ENCODE results near the gene NHS. TPM values are rescaled to one million over a fixed set of nuclear protein-coding genes. Genes with fewer than 3 reads are reported as not detected.

NHS gene
- total and polyA plus RNA-seq, 4 experiments from 2014 or later, result 0.09 to 0.67 TPM; not detected in 2

- no peaks in the 10 kb centered on the region for H3K27me3 ChIP-seq (ENCODE audit: insufficient read depth, low read length)
- Mint-ChIP-seq H3K27ac (no peak overlapping the region), H3K9me3 (peaks cover 0 to 1% (median 0%) of the 10 kb centered on the region in 8 donors), H3K4me1 (peaks cover 0 to 4% (median 3%) of the 10 kb centered on the region in 4 donors), H3K4me3 (no peak overlapping the region), H3K27me3 (no peaks in the 10 kb centered on the region), H3K36me3 (no peaks in the 10 kb centered on the region)
- H3K36me3 ChIP-seq (ENCODE audit: insufficient read depth, low read length), result no peaks in the 10 kb centered on the region
- no peaks in the 10 kb centered on the region for H3K4me1 ChIP-seq (ENCODE audit: insufficient read depth, low read length)
- intact Hi-C loops (cut with micrococcal nuclease), result no loop called here
- no peak overlapping the region for H3K4me3 ChIP-seq (ENCODE audit: low read length in 2 of 2)
- H3K9me3 ChIP-seq (ENCODE audit: control insufficient read depth in 1 of 2, low read length in 2 of 2), result no peaks in the 10 kb centered on the region
- DNase-seq, result no peak
- ChIA-PET POLR2A (ENCODE audit: partially characterized antibody) (no interaction called here), CTCF (ENCODE audit: partially characterized antibody) (no interaction called here)
- H3K27ac ChIP-seq (ENCODE audit: low read depth, low read length), result no peak overlapping the region
Observed at GRCh38 chrX:17592117-17592516, 217.1 kb downstream of the NHS start.

DNA sequence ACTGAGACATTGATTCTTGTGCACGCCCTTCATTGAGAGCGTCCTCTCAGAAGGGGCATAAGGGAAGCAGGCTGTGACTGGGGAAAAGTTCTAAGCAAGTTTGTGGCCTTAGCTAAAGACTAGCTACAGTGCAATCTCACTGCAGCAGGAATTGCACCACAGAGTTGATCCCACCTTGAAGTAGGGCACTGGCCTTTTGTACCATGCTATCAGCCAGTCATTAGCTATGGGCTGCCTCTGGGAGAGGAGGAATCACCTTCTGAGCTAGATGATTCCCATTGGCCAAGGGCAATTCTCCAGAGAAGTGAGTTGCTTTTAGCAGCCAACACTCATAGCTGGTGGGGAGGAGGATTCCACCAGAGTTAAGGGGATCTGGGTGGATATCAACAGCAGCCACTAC, 219.7 kb downstream of the NHS start:
- Histone ChIP-seq H3K27me3 (ENCODE audit: insufficient read depth, low read length) (no peaks in the 10 kb centered on the region), H3K4me3 (ENCODE audit: low read length in 2 of 2) (no peak overlapping the region), H3K9me3 (ENCODE audit: control insufficient read depth in 1 of 2, low read length in 2 of 2) (no peaks in the 10 kb centered on the region), H3K36me3 (ENCODE audit: insufficient read depth, low read length) (no peaks in the 10 kb centered on the region), H3K4me1 (ENCODE audit: insufficient read depth, low read length) (no peaks in the 10 kb centered on the region), H3K27ac (ENCODE audit: low read depth, low read length) (no peak overlapping the region)
- ChIA-PET POLR2A (ENCODE audit: partially characterized antibody) (no interaction called here), CTCF (ENCODE audit: partially characterized antibody) (no interaction called here)
- H3K36me3 Mint-ChIP-seq, result no peaks in the 10 kb centered on the region
- peaks cover 0 to 1% (median 0%) of the 10 kb centered on the region in 8 donors for H3K9me3 Mint-ChIP-seq
- H3K4me1 Mint-ChIP-seq, result peaks cover 0 to 4% (median 3%) of the 10 kb centered on the region in 4 donors
- intact Hi-C loops (cut with micrococcal nuclease), result no loop called here
- no peaks in the 10 kb centered on the region for H3K27me3 Mint-ChIP-seq
- no peak for DNase-seq
- H3K4me3 Mint-ChIP-seq, result no peak overlapping the region
- no peak overlapping the region for H3K27ac Mint-ChIP-seq

GRCh38 chrX:17595456-17596035, 220.5 kb downstream of the NHS start:
- no peak overlapping the region for H3K4me3 ChIP-seq (ENCODE audit: low read length in 2 of 2)
- no peak overlapping the region for H3K27ac Mint-ChIP-seq
- H3K36me3 Mint-ChIP-seq, result no peaks in the 10 kb centered on the region
- no peaks in the 10 kb centered on the region for H3K27me3 Mint-ChIP-seq
- ChIA-PET POLR2A (ENCODE audit: partially characterized antibody) (no interaction called here), CTCF (ENCODE audit: partially characterized antibody) (no interaction called here)
- no peak overlapping the region for H3K27ac ChIP-seq (ENCODE audit: low read depth, low read length)
- H3K9me3 Mint-ChIP-seq, result peaks cover 0 to 1% (median 0%) of the 10 kb centered on the region in 8 donors
- no peaks in the 10 kb centered on the region for H3K9me3 ChIP-seq (ENCODE audit: control insufficient read depth in 1 of 2, low read length in 2 of 2)
- no peak overlapping the region for H3K4me3 Mint-ChIP-seq
- H3K4me1 Mint-ChIP-seq, result peaks cover 0 to 4% (median 3%) of the 10 kb centered on the region in 4 donors
- no peaks in the 10 kb centered on the region for H3K36me3 ChIP-seq (ENCODE audit: insufficient read depth, low read length)
- no peak for DNase-seq
- no peaks in the 10 kb centered on the region for H3K27me3 ChIP-seq (ENCODE audit: insufficient read depth, low read length)
- H3K4me1 ChIP-seq (ENCODE audit: insufficient read depth, low read length), result no peaks in the 10 kb centered on the region
- intact Hi-C loops (cut with micrococcal nuclease), result no loop called here

- Histone ChIP-seq H3K27me3 (ENCODE audit: insufficient read depth, low read length) (no peaks in the 10 kb centered on the region), H3K4me3 (ENCODE audit: low read length in 2 of 2) (no peak overlapping the region), H3K4me1 (ENCODE audit: insufficient read depth, low read length) (no peaks in the 10 kb centered on the region), H3K36me3 (ENCODE audit: insufficient read depth, low read length) (no peaks in the 10 kb centered on the region), H3K27ac (ENCODE audit: low read depth, low read length) (no peak overlapping the region), H3K9me3 (ENCODE audit: control insufficient read depth in 1 of 2, low read length in 2 of 2) (no peaks in the 10 kb centered on the region)
- Mint-ChIP-seq H3K4me3 (no peak overlapping the region), H3K9me3 (peaks cover 0 to 2% (median 0%) of the 10 kb centered on the region in 8 donors), H3K27ac (no peak overlapping the region), H3K4me1 (peaks cover 0 to 4% (median 3%) of the 10 kb centered on the region in 4 donors), H3K27me3 (no peaks in the 10 kb centered on the region), H3K36me3 (no peaks in the 10 kb centered on the region)
- intact Hi-C loops (cut with micrococcal nuclease), result no loop called here
- ChIA-PET POLR2A (ENCODE audit: partially characterized antibody) (no interaction called here), CTCF (ENCODE audit: partially characterized antibody) (no interaction called here)
- no peak for DNase-seq
Observed at GRCh38 chrX:17596061-17596460, 221.1 kb downstream of the NHS start.

- no peaks in the 10 kb centered on the region for H3K27me3 Mint-ChIP-seq
- Histone ChIP-seq H3K4me1 (ENCODE audit: insufficient read depth, low read length) (no peaks in the 10 kb centered on the region), H3K4me3 (ENCODE audit: low read length in 2 of 2) (no peak overlapping the region), H3K36me3 (ENCODE audit: insufficient read depth, low read length) (no peaks in the 10 kb centered on the region), H3K9me3 (ENCODE audit: control insufficient read depth in 1 of 2, low read length in 2 of 2) (no peaks in the 10 kb centered on the region), H3K27ac (ENCODE audit: low read depth, low read length) (no peak overlapping the region), H3K27me3 (ENCODE audit: insufficient read depth, low read length) (no peaks in the 10 kb centered on the region)
- no peak overlapping the region for H3K27ac Mint-ChIP-seq
- peaks cover 0 to 2% (median 0%) of the 10 kb centered on the region in 8 donors for H3K9me3 Mint-ChIP-seq
- ChIA-PET POLR2A (ENCODE audit: partially characterized antibody) (no interaction called here), CTCF (ENCODE audit: partially characterized antibody) (no interaction called here)
- H3K4me3 Mint-ChIP-seq, result no peak overlapping the region
- H3K4me1 Mint-ChIP-seq, result peaks cover 0 to 4% (median 2%) of the 10 kb centered on the region in 4 donors
- DNase-seq, result no peak
- no peaks in the 10 kb centered on the region for H3K36me3 Mint-ChIP-seq
- intact Hi-C loops (cut with micrococcal nuclease), result no loop called here
Observed at GRCh38 chrX:17596546-17597205, 221.7 kb downstream of the NHS start.

GRCh38 chrX:17597327-17597726, 222.3 kb downstream of the NHS start:
- H3K36me3 Mint-ChIP-seq, result no peaks in the 10 kb centered on the region
- POLR2A ChIA-PET (ENCODE audit: partially characterized antibody), result no interaction called here
- CTCF ChIA-PET (ENCODE audit: partially characterized antibody), result no interaction called here
- Histone ChIP-seq H3K36me3 (ENCODE audit: insufficient read depth, low read length) (no peaks in the 10 kb centered on the region), H3K4me3 (ENCODE audit: low read length in 2 of 2) (no peak overlapping the region), H3K27me3 (ENCODE audit: insufficient read depth, low read length) (no peaks in the 10 kb centered on the region), H3K27ac (ENCODE audit: low read depth, low read length) (no peak overlapping the region), H3K4me1 (ENCODE audit: insufficient read depth, low read length) (no peaks in the 10 kb centered on the region), H3K9me3 (ENCODE audit: control insufficient read depth in 1 of 2, low read length in 2 of 2) (no peaks in the 10 kb centered on the region)
- peaks cover 0 to 2% (median 0%) of the 10 kb centered on the region in 8 donors for H3K9me3 Mint-ChIP-seq
- H3K4me3 Mint-ChIP-seq, result no peak overlapping the region
- H3K27me3 Mint-ChIP-seq, result no peaks in the 10 kb centered on the region
- DNase-seq, result no peak
- peaks cover 0 to 4% (median under 1%) of the 10 kb centered on the region in 4 donors for H3K4me1 Mint-ChIP-seq
- peak overlapping the region in 1 of 7 donors; percentile 9 for H3K27ac Mint-ChIP-seq
- intact Hi-C loops (cut with micrococcal nuclease), result no loop called here

GRCh38 chrX:17597836-17598439, 222.9 kb downstream of the NHS start:
- no peak overlapping the region for H3K27ac ChIP-seq (ENCODE audit: low read depth, low read length)
- ChIA-PET CTCF (ENCODE audit: partially characterized antibody) (no interaction called here), POLR2A (ENCODE audit: partially characterized antibody) (no interaction called here)
- no peaks in the 10 kb centered on the region for H3K9me3 ChIP-seq (ENCODE audit: control insufficient read depth in 1 of 2, low read length in 2 of 2)
- H3K27ac Mint-ChIP-seq, result no peak overlapping the region
- intact Hi-C loops (cut with micrococcal nuclease), result no loop called here
- H3K9me3 Mint-ChIP-seq, result peaks cover 0 to 1% (median 0%) of the 10 kb centered on the region in 8 donors
- H3K4me1 Mint-ChIP-seq, result peaks cover 0 to 4% (median under 1%) of the 10 kb centered on the region in 4 donors
- H3K4me1 ChIP-seq (ENCODE audit: insufficient read depth, low read length), result no peaks in the 10 kb centered on the region
- no peaks in the 10 kb centered on the region for H3K36me3 ChIP-seq (ENCODE audit: insufficient read depth, low read length)
- H3K27me3 Mint-ChIP-seq, result no peaks in the 10 kb centered on the region
- no peak overlapping the region for H3K4me3 Mint-ChIP-seq
- DNase-seq, result no peak
- no peak overlapping the region for H3K4me3 ChIP-seq (ENCODE audit: low read length in 2 of 2)
- H3K27me3 ChIP-seq (ENCODE audit: insufficient read depth, low read length), result no peaks in the 10 kb centered on the region
- no peaks in the 10 kb centered on the region for H3K36me3 Mint-ChIP-seq

Measured in CD4-positive, alpha-beta memory T cell (primary cell).